ENCODE measurements around the gene ANAPC13. TPM values are rescaled to one million over a fixed set of nuclear protein-coding genes. Genes with fewer than 3 reads are reported as not detected.

Gene ANAPC13
- total and polyA plus RNA-seq, 2 of the 13 experiments (the other 11 are each of a cell fraction or from before 2014, with no cell fraction given) = 48.7 to 69.1 TPM

GRCh38 chr3:134458406-134458945 lies 27.3 kb downstream of the ANAPC13 start:
- TF ChIP-seq ZNF878 (CRISPR knock-in tag; IDR thresholded peaks at IDR 0.05) = no peak
- no peak for TF ChIP-seq ZNF446 (CRISPR knock-in tag; IDR thresholded peaks at IDR 0.05)
- no peak for TF ChIP-seq ZFYVE20 (CRISPR knock-in tag; IDR thresholded peaks at IDR 0.05; ENCODE audit: borderline replicate concordance, low read depth)
- no peak for TF ChIP-seq ZBTB14 (CRISPR knock-in tag; IDR thresholded peaks at IDR 0.05)
- no peak for TF ChIP-seq JUNB (CRISPR knock-in tag; IDR thresholded peaks at IDR 0.05; ENCODE audit: borderline replicate concordance)
- no peak for TF ChIP-seq ZNF580 (CRISPR knock-in tag; IDR thresholded peaks at IDR 0.05; ENCODE audit: borderline replicate concordance, low read depth)
- no peak for TF ChIP-seq SMAD1 (CRISPR knock-in tag; IDR thresholded peaks at IDR 0.05; ENCODE audit: borderline replicate concordance, low read depth)
- TF ChIP-seq FOXA3 (CRISPR knock-in tag; IDR thresholded peaks at IDR 0.05) = no peak
- TF ChIP-seq HNF4G (IDR thresholded peaks at IDR 0.05; ENCODE audit: borderline replicate concordance, low read depth, low read length) = no peak
- TF ChIP-seq HNF4G (CRISPR knock-in tag; IDR thresholded peaks at IDR 0.05; ENCODE audit: borderline replicate concordance, low read depth) = no peak
- no peak for TF ChIP-seq SOX5 (CRISPR knock-in tag; IDR thresholded peaks at IDR 0.05; ENCODE audit: borderline replicate concordance)
- no peak for TF ChIP-seq CREM (IDR thresholded peaks at IDR 0.05)
- no peak for TF ChIP-seq CREM (CRISPR knock-in tag; IDR thresholded peaks at IDR 0.05)
- TF ChIP-seq, protein P1, sequence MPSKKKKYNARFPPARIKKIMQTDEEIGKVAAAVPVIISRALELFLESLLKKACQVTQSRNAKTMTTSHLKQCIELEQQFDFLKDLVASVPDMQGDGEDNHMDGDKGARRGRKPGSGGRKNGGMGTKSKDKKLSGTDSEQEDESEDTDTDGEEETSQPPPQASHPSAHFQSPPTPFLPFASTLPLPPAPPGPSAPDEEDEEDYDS (CRISPR knock-in tag; IDR thresholded peaks at IDR 0.05) = no peak
- no peak for TF ChIP-seq CCAR2 (optimal IDR thresholded peaks at IDR 0.05; ENCODE audit: low read depth, low read length)
- no peak for TF ChIP-seq ZNF703 (CRISPR knock-in tag; IDR thresholded peaks at IDR 0.05; ENCODE audit: borderline replicate concordance)
- BruUV-seq (replicated peaks) = no TSS peak
- no peak overlapping the region for H3K9ac ChIP-seq (ENCODE audit: insufficient read depth, low read depth, low read length)
- H3K9me3 ChIP-seq (ENCODE audit: low read length) = no peaks in the 10 kb centered on the region
- no peak for FAIRE-seq
- no peak overlapping the region for H3K4me2 ChIP-seq (ENCODE audit: low read depth, low read length)
- H3K79me2 ChIP-seq (ENCODE audit: insufficient read depth, low read length) = no peaks in the 10 kb centered on the region
- in situ Hi-C loops (cut with HindIII; ENCODE audit: extremely low pct_ligation_motif_present, low pct_unique_long_range_greater_than_20kb) (no loop called here), intact Hi-C loops (cut with micrococcal nuclease; ENCODE audit: unreplicated experiment) (no loop called here)
- H4K20me1 ChIP-seq (ENCODE audit: insufficient read depth, low read length) = no peaks in the 10 kb centered on the region
- ChIA-PET CTCF (ENCODE audit: low intra/inter-chr PET ratio, low total read pairs) (no interaction called here), POLR2A (no interaction called here)
- no peak overlapping the region for H2AFZ ChIP-seq (ENCODE audit: low read length)
- no peak for ATAC-seq
- WGBS (ENCODE audit: low lambda C conversion rate) = 9% methylated on average over 10 of the region's 10 CpGs
- H3K27me3 ChIP-seq (ENCODE audit: control insufficient read depth in 1 of 2, insufficient read depth in 2 of 2, low read length in 2 of 2) = peaks cover 0 to 35% of the 10 kb centered on the region in 2 experiments; a peak in 2 of 5 replicates
- H3K4me3 ChIP-seq (replicated peaks in 1 of 3; ENCODE audit: insufficient read depth in 1 of 3, low read depth in 2 of 3, low read length in 3 of 3) = no peak overlapping the region
- peaks cover 5% of the 10 kb centered on the region for H3K4me1 ChIP-seq (ENCODE audit: insufficient read depth, low read length)
- no peaks in the 10 kb centered on the region for H3K36me3 ChIP-seq (replicated peaks in 1 of 2; ENCODE audit: control insufficient read depth in 1 of 2, insufficient read depth in 2 of 2, low read length in 2 of 2)
- no peak overlapping the region for H3K27ac ChIP-seq (ENCODE audit: extremely low read length, insufficient read depth, low read length)
- no peak for DNase-seq (ENCODE audit: low spot score)

Data from HepG2 (cell line).